GM12892 (cell line): Measurements from ENCODE around the gene GPC5.

Experiments used
- POLR2A ChIP-seq: IDR thresholded peaks from 2 replicates; pipeline ENCODE4 v1.6.1; 2011; ENCODE audit warnings: low read depth, low read length, control low read depth
- POLR2AphosphoS5 ChIP-seq: IDR thresholded peaks from 2 replicates; pipeline ENCODE4 v1.6.1; 2011; ENCODE audit warnings: low read depth, low read length, control low read depth
- TAF1 ChIP-seq: IDR thresholded peaks from 2 replicates; pipeline ENCODE4 v1.6.1; 2011; ENCODE audit warnings: low read depth, mild to moderate bottlenecking, control low read depth, low read length, borderline replicate concordance

DNA sequence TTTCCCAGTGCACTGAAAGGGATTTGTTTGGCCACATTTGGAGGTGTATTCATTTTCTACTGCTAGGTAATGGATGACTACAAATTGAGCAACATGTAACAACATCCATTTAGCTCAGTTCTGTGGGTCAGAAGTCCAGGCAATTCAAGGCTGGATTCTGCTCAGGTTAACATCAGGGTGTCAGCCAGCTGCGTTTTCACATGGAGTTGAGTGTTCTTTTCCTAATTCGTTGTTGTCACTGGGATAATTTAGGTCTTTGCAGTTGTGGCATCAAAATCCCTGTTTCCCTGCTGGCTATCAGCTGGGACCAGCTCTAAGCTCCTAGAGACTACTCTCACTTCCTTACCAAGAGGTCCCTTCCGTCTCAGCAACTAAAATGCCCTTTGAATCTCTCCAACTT lies 25.5 kb upstream of the GPC5 start:
- no peak for TF ChIP-seq POLR2A
- no peak for TF ChIP-seq POLR2AphosphoS5
- TF ChIP-seq TAF1, result no peak
